ENCODE measurements around the gene FYB1.
"Not testable (repeated sequence)": the region's sequence is repeated elsewhere in the genome, so short reads cannot be mapped to it uniquely, and the experiment has no call there.

DNA sequence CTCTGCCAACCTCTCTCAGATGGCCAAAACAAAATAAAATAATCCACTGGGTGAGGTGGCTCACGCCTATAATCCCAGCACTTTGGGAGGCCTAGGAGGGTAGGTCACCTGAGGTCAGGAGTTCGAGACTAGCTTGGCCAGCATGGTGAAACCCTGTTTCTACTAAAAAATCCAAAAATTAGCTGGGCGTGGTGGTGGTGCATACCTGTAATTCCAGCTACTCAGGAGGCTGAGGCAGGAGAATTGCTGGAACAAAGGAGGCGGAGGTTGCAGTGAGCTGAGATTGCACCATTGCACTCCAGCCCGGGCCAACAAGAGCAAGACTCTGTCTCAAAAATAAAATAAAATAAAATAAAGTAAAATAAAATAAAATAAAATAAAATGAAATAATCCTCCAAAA is 2.3 kb upstream of the FYB1 start:
- TF ChIP-seq CTCF, POLR2A (IDR thresholded peaks at IDR 0.05): not testable (repeated sequence)

Data from heart left ventricle (tissue), 13 donors.